ENCODE measurements around the gene PHAF1. TPM values are rescaled to one million over a fixed set of nuclear protein-coding genes. Genes with fewer than 3 reads are reported as not detected.

Gene PHAF1
- total and polyA plus RNA-seq, 2 of the 13 experiments (the other 11 are each of a cell fraction or from before 2014, with no cell fraction given) = 48.3 to 174 TPM

- TF ChIP-seq CTCF (CRISPR knock-in tag; IDR thresholded peaks at IDR 0.05) = peak; percentile 45
- no peak for TF ChIP-seq ZSCAN22 (CRISPR knock-in tag; IDR thresholded peaks at IDR 0.05)
- no peak; the same call in 1 of the 2 replicates for TF ChIP-seq ZNF558 (CRISPR knock-in tag; IDR thresholded peaks at IDR 0.05; ENCODE audit: borderline replicate concordance)
- peak; percentile 95 for TF ChIP-seq SPEN (CRISPR knock-in tag; IDR thresholded peaks at IDR 0.05; ENCODE audit: low read depth)
- TF ChIP-seq CREM (IDR thresholded peaks at IDR 0.05) = peak; percentile 54
- peak; percentile 66; the same call in 1 of the 2 replicates for TF ChIP-seq CREM (CRISPR knock-in tag; IDR thresholded peaks at IDR 0.05)
- TF ChIP-seq ZNF790 (CRISPR knock-in tag; IDR thresholded peaks at IDR 0.05; ENCODE audit: borderline replicate concordance) = peak; percentile 89; the same call in 1 of the 2 replicates
- TF ChIP-seq RNF2 (conservative IDR thresholded peaks at IDR 0.05; ENCODE audit: low read depth) = 0 out of 2 replicates have a peak, but pooled peaks have one; percentile 47
- TF ChIP-seq MXD3 (CRISPR knock-in tag; IDR thresholded peaks at IDR 0.05) = peak; percentile 42; the same call in 1 of the 2 replicates
- no peak for TF ChIP-seq CC2D1A (CRISPR knock-in tag; IDR thresholded peaks at IDR 0.05)
- TF ChIP-seq FOXO4 (CRISPR knock-in tag; conservative IDR thresholded peaks at IDR 0.05) = no peak
- TF ChIP-seq ZNF660 (CRISPR knock-in tag; IDR thresholded peaks at IDR 0.05; ENCODE audit: borderline replicate concordance, low read depth) = no peak
- TF ChIP-seq ZNF3 (CRISPR knock-in tag; IDR thresholded peaks at IDR 0.05) = no peak
- TF ChIP-seq ZNF703 (CRISPR knock-in tag; IDR thresholded peaks at IDR 0.05; ENCODE audit: borderline replicate concordance) = no peak; the same call in 1 of the 2 replicates
- TF ChIP-seq GATAD1 (CRISPR knock-in tag; IDR thresholded peaks at IDR 0.05) = peak; percentile 87
- TF ChIP-seq ZNF83 (CRISPR knock-in tag; IDR thresholded peaks at IDR 0.05; ENCODE audit: borderline replicate concordance) = no peak; the same call in 1 of the 2 replicates
- TF ChIP-seq ZFP36L1 (CRISPR knock-in tag; IDR thresholded peaks at IDR 0.05) = peak; percentile 68; the same call in 1 of the 2 replicates
- TF ChIP-seq ZBTB8A (CRISPR knock-in tag; IDR thresholded peaks at IDR 0.05; ENCODE audit: borderline replicate concordance, low read depth) = no peak
- TF ChIP-seq ZNF776 (CRISPR knock-in tag; IDR thresholded peaks at IDR 0.05) = no peak; the same call in 1 of the 2 replicates
- TF ChIP-seq FOXJ3 (CRISPR knock-in tag; IDR thresholded peaks at IDR 0.05; ENCODE audit: borderline replicate concordance) = no peak
- TF ChIP-seq NR3C1 (CRISPR knock-in tag; IDR thresholded peaks at IDR 0.05) = no peak
- TF ChIP-seq DMTF1 (CRISPR knock-in tag; IDR thresholded peaks at IDR 0.05) = no peak
- peak; percentile 92; the same call in 1 of the 2 replicates for TF ChIP-seq ZNF709 (CRISPR knock-in tag; IDR thresholded peaks at IDR 0.05)
Measured at GRCh38 chr16:67183627-67184452, 74.1 kb downstream of the PHAF1 start, which contains the start of gene MATCAP1 (continued).

Measured in HepG2 (cell line).